Panc1 (cell line): ENCODE results near the gene TMEM239.

ENCODE experiments used
- CTCF ChIP-seq: fragments of 450-650 bp; IDR thresholded peaks from 2 replicates; pipeline ENCODE4 v1.5.1; 2017; ENCODE audit warnings: mild to moderate bottlenecking
- POLR2AphosphoS5 ChIP-seq: IDR thresholded peaks from 2 replicates; pipeline ENCODE4 v1.6.1; 2012; ENCODE audit warnings: mild to moderate bottlenecking, low read depth, low read length, moderate library complexity
- REST ChIP-seq, 2 experiments: IDR thresholded peaks; 2 replicates each; pipeline ENCODE4 v1.6.1; 2011 to 2012; ENCODE audit warnings: low read depth in 2 of 2, control low read depth in 1 of 2, low read length in 1 of 2, mild to moderate bottlenecking in 1 of 2, moderate library complexity in 1 of 2; ENCODE audit not compliant: insufficient read depth in 1 of 2
- TCF7L2 ChIP-seq: IDR thresholded peaks from 2 replicates; pipeline ENCODE4 v1.6.1; 2011; ENCODE audit warnings: mild to moderate bottlenecking, low read depth, low read length, inconsistent platforms

GRCh38 chr20:2809690-2810089, 6.5 kb upstream of the TMEM239 start:
- TF ChIP-seq CTCF, result no peak
- TF ChIP-seq TCF7L2, result no peak
- TF ChIP-seq REST (IDR thresholded peaks at IDR 0.05; ENCODE audit: insufficient read depth in 1 of 2, low read depth in 2 of 2, low read length in 1 of 2), result no peak
- no peak for TF ChIP-seq POLR2AphosphoS5
